Panc1 (cell line): ENCODE data around the gene TAS2R8. TPM values are rescaled to one million over a fixed set of nuclear protein-coding genes. Genes with fewer than 3 reads are reported as not detected.

Source experiments
- ATAC-seq: fragments of 200-7000 bp; cut with Tn5 transposase; 2 replicates; pipeline ENCODE4 v1.9.1; 2020; ENCODE audit warnings: mild to moderate bottlenecking, moderate library complexity
- BruUV-seq: library from RNA; stranded (reverse); fragments of 400-500 nt; replicated peaks from 2 replicates; lab custom pipeline; 2021; lab: Mats Ljungman, UMichigan
- CTCF ChIA-PET: fragments of 300-600 bp; sonication (Branson Sonifier 250); formaldehyde crosslinking; loops from one replicate; lab custom pipeline; 2022; ENCODE audit warnings: antibody characterized with exemption; lab: Charles Lee
- POLR2A ChIA-PET: fragments of 300-600 bp; sonication (Branson Sonifier 250); formaldehyde crosslinking; loops from one replicate; lab custom pipeline; 2022; ENCODE audit warnings: antibody characterized with exemption; lab: Charles Lee
- DNase-seq: peaks from one replicate; pipeline ENCODE4 v3.0.0-alpha.2; 2010; ENCODE audit warnings: low read depth, low spot score
- H3K27ac ChIP-seq: 2 replicates; pipeline ENCODE4 v1.5.1; 2011; ENCODE audit warnings: mild to moderate bottlenecking, low read length, inconsistent platforms
- H3K27me3 ChIP-seq: fragments of 200-500 bp; sonication (Bioruptor generic); 2 replicates; pipeline ENCODE4 v1.6.0; 2014; ENCODE audit warnings: low read length, inconsistent platforms; ENCODE audit not compliant: control insufficient read depth, insufficient read depth
- H3K36me3 ChIP-seq: fragments of 200-500 bp; sonication (Bioruptor generic); 2 replicates; pipeline ENCODE4 v1.5.1; 2014; ENCODE audit warnings: inconsistent platforms, mild to moderate bottlenecking, low read length, moderate library complexity; ENCODE audit not compliant: control insufficient read depth, insufficient read depth
- H3K4me1 ChIP-seq: 2 replicates; pipeline ENCODE4 v1.5.1; 2011; ENCODE audit warnings: inconsistent platforms, mild to moderate bottlenecking, low read length, moderate library complexity; ENCODE audit not compliant: control insufficient read depth, insufficient read depth
- H3K4me3 ChIP-seq, 2 experiments: 2 replicates each; pipeline ENCODE4 v1.5.1; 2011 to 2012; ENCODE audit warnings: low read depth in 2 of 2, low read length in 2 of 2, mild to moderate bottlenecking in 2 of 2, inconsistent platforms in 1 of 2, moderate library complexity in 1 of 2
- H3K9me3 ChIP-seq: fragments of 200-500 bp; sonication (Bioruptor generic); 2 replicates; pipeline ENCODE4 v1.5.1; 2014; ENCODE audit warnings: low read depth, mild to moderate bottlenecking, inconsistent platforms, low read length, moderate library complexity; ENCODE audit not compliant: control insufficient read depth, insufficient read depth
- CTCF ChIP-seq: fragments of 450-650 bp; IDR thresholded peaks from 2 replicates; pipeline ENCODE4 v1.5.1; 2017; ENCODE audit warnings: mild to moderate bottlenecking
- POLR2AphosphoS5 ChIP-seq: IDR thresholded peaks from 2 replicates; pipeline ENCODE4 v1.6.1; 2012; ENCODE audit warnings: mild to moderate bottlenecking, low read depth, low read length, moderate library complexity
- REST ChIP-seq, 2 experiments: IDR thresholded peaks; 2 replicates each; pipeline ENCODE4 v1.6.1; 2011 to 2012; ENCODE audit warnings: low read depth in 2 of 2, control low read depth in 1 of 2, low read length in 1 of 2, mild to moderate bottlenecking in 1 of 2, moderate library complexity in 1 of 2; ENCODE audit not compliant: insufficient read depth in 1 of 2
- SIN3A ChIP-seq: IDR thresholded peaks from 2 replicates; pipeline ENCODE4 v1.6.1; 2012; ENCODE audit warnings: low read depth, mild to moderate bottlenecking, low read length, moderate library complexity, borderline replicate concordance; ENCODE audit not compliant: insufficient read depth
- TCF7L2 ChIP-seq: IDR thresholded peaks from 2 replicates; pipeline ENCODE4 v1.6.1; 2011; ENCODE audit warnings: mild to moderate bottlenecking, low read depth, low read length, inconsistent platforms
- in situ Hi-C: cut with HindIII; loops from 2 replicates; pipeline ENCODE4 v1.10.0; 2016; ENCODE audit warnings: low sequenced_read_pairs, low pct_unique_long_range_greater_than_20kb
- intact Hi-C: fragments of 100-400 bp; cut with micrococcal nuclease; formaldehyde crosslinking; loops from one replicate; pipeline ENCODE4 v1.10.0; 2022; ENCODE audit not compliant: unreplicated experiment
- total RNA-seq: library from RNA; stranded (reverse); gene quantifications from one replicate; pipeline ENCODE4 v1.2.1, GENCODE V29; 2021; ENCODE audit not compliant: unreplicated experiment

Gene TAS2R8
- total RNA-seq, 1 experiment from 2014 or later, result not detected

- no TSS peak for BruUV-seq
- intact Hi-C loops, result no loop called here
- H3K4me3 ChIP-seq, result no peak within 1 kb of the TSS
- ATAC-seq (no peak), DNase-seq (no peak)
- TF ChIP-seq SIN3A (no peak), TCF7L2 (no peak), CTCF (no peak), REST (IDR thresholded peaks at IDR 0.05; ENCODE audit: insufficient read depth in 1 of 2, low read depth in 2 of 2, low read length in 1 of 2) (no peak), POLR2AphosphoS5 (no peak)
- H3K36me3 ChIP-seq, result no peaks in the 10 kb centered on the region
- H3K27ac ChIP-seq, result no peak within 1 kb of the TSS
- ChIA-PET POLR2A (no interaction called here), CTCF (no interaction called here)
- H3K9me3 ChIP-seq, result no peaks in the 10 kb centered on the region
- no peaks in the 10 kb centered on the region for H3K4me1 ChIP-seq
- no peaks in the 10 kb centered on the region for H3K27me3 ChIP-seq
- in situ Hi-C loops, result no loop called here
Measured at GRCh38 chr12:10849425-10849878, 42.4 kb upstream of the TAS2R8 start, which contains the start of gene PRR4. PRR4 (minus strand) TSS chr12:10849475; CDS start chr12:10849437, 38 bp downstream.

GRCh38 chr12:10847744-10848143 is 40.7 kb upstream of the TAS2R8 start:
- ATAC-seq (no peak), DNase-seq (no peak)
- intact Hi-C loops (no loop called here), in situ Hi-C loops (no loop called here)
- CTCF ChIA-PET, result no interaction called here
- H3K36me3 ChIP-seq, result no peaks in the 10 kb centered on the region
- no TSS peak for BruUV-seq
- H3K27ac ChIP-seq, result no peak overlapping the region
- no peaks in the 10 kb centered on the region for H3K27me3 ChIP-seq
- no peaks in the 10 kb centered on the region for H3K4me1 ChIP-seq
- H3K4me3 ChIP-seq, result no peak overlapping the region
- H3K9me3 ChIP-seq, result no peaks in the 10 kb centered on the region
- POLR2A ChIA-PET, result no interaction called here
- TF ChIP-seq POLR2AphosphoS5, result no peak
- no peak for TF ChIP-seq REST (IDR thresholded peaks at IDR 0.05; ENCODE audit: insufficient read depth in 1 of 2, low read depth in 2 of 2, low read length in 1 of 2)
